Measurements from ENCODE around the gene ADA. TPM values are rescaled to one million over a fixed set of nuclear protein-coding genes. Genes with fewer than 3 reads are reported as not detected.

The ADA gene
- polyA plus RNA-seq, 4 donors: 4.3 to 135 (median 101) TPM

DNA sequence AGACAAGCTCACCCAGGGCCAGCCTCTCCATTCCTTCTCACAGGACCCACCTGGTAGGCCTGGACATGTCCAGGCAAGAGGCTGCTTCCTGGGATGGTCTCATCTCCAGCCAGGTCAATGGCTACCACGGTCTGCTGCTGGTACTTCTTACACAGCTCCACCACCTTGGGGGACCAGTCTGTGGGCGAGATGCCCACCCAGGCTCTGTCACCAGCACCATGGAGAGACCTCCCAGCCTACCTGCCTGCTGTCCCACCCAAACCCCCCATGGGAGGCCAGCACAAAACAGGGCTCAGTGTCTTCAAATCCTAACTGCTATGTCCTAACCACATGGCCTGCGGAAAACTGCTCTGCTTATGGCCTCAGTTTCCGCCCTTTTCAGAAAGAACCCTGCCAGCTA lies 27.3 kb downstream of the ADA start:
- H3K27me3 ChIP-seq (ENCODE audit: control insufficient read depth in 3 of 3, insufficient read depth in 3 of 3, low read length in 3 of 3): no peaks in the 10 kb centered on the region
- DNase-seq (no peak), FAIRE-seq (no peak)
- H3K4me3 ChIP-seq (ENCODE audit: low read depth in 1 of 3, low read length in 3 of 3): no peak overlapping the region
- H3K27ac ChIP-seq (ENCODE audit: low read depth in 1 of 3, low read length in 2 of 3): no peak overlapping the region
- no peaks in the 10 kb centered on the region for H3K4me1 ChIP-seq (ENCODE audit: control insufficient read depth in 3 of 3, insufficient read depth in 2 of 3, low read depth in 1 of 3, low read length in 2 of 3)
- 87 to 98% (median 94%) methylated on average over 4 of the region's 4 CpGs for WGBS, 3 donors
- H3K9me3 ChIP-seq (ENCODE audit: control insufficient read depth in 2 of 2, insufficient read depth in 1 of 2, low read depth in 1 of 2, low read length in 1 of 2): peaks cover 0 to 11% of the 10 kb centered on the region in 2 donors
- peaks cover 11 to 60% (median 22%) of the 10 kb centered on the region in 3 donors for H3K36me3 ChIP-seq (ENCODE audit: control insufficient read depth in 3 of 3, insufficient read depth in 2 of 3, low read depth in 1 of 3, low read length in 3 of 3)

GRCh38 chr20:44622501-44623270 lies 28.8 kb downstream of the ADA start:
- peaks cover 11 to 66% (median 20%) of the 10 kb centered on the region in 3 donors for H3K36me3 ChIP-seq (ENCODE audit: control insufficient read depth in 3 of 3, insufficient read depth in 2 of 3, low read depth in 1 of 3, low read length in 3 of 3)
- H3K9me3 ChIP-seq (ENCODE audit: control insufficient read depth in 2 of 2, insufficient read depth in 1 of 2, low read depth in 1 of 2, low read length in 1 of 2): peaks cover 0 to 11% of the 10 kb centered on the region in 2 donors
- H3K27me3 ChIP-seq (ENCODE audit: control insufficient read depth in 3 of 3, insufficient read depth in 3 of 3, low read length in 3 of 3): no peaks in the 10 kb centered on the region
- 93 to 96% (median 95%) methylated on average over 19 of the region's 19 CpGs for WGBS, 3 donors
- no peak overlapping the region for H3K4me3 ChIP-seq (ENCODE audit: low read depth in 1 of 3, low read length in 3 of 3)
- H3K27ac ChIP-seq (ENCODE audit: low read depth in 1 of 3, low read length in 2 of 3): no peak overlapping the region
- FAIRE-seq (no peak), DNase-seq (no peak)
- peaks cover 0 to 6% (median 0%) of the 10 kb centered on the region in 3 donors for H3K4me1 ChIP-seq (ENCODE audit: control insufficient read depth in 3 of 3, insufficient read depth in 2 of 3, low read depth in 1 of 3, low read length in 2 of 3)

DNA sequence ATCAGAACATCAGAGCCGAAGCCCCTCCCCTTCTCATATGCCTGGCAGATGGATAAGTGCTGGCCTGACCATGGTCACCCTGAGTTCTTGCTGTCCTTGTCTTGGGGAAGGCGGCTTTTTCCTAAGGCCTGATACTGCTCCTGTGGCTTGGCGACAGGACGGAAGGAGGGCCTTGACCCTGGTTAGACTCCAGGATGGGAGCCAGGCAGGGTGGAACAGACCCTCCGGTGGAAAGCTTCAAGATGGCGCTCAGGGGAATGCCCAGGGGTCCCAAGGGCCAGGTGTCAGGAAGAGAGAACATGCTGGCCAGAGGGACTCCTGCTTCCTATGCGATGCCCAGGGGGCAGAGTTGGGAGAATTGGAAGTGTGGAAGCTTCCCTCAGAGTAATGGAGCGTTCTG lies 29.6 kb downstream of the ADA start:
- H3K9me3 ChIP-seq (ENCODE audit: control insufficient read depth in 2 of 2, insufficient read depth in 1 of 2, low read depth in 1 of 2, low read length in 1 of 2): peaks cover 0 to 11% of the 10 kb centered on the region in 2 donors
- no peaks in the 10 kb centered on the region for H3K27me3 ChIP-seq (ENCODE audit: control insufficient read depth in 3 of 3, insufficient read depth in 3 of 3, low read length in 3 of 3)
- FAIRE-seq: no peak
- peaks cover 0 to 6% (median 0%) of the 10 kb centered on the region in 3 donors for H3K4me1 ChIP-seq (ENCODE audit: control insufficient read depth in 3 of 3, insufficient read depth in 2 of 3, low read depth in 1 of 3, low read length in 2 of 3)
- DNase-seq: no peak
- H3K36me3 ChIP-seq (ENCODE audit: control insufficient read depth in 3 of 3, insufficient read depth in 2 of 3, low read depth in 1 of 3, low read length in 3 of 3): peaks cover 13 to 73% (median 19%) of the 10 kb centered on the region in 3 donors
- no peak overlapping the region for H3K4me3 ChIP-seq (ENCODE audit: low read depth in 1 of 3, low read length in 3 of 3)
- WGBS, 3 donors: 97 to 100% (median 98%) methylated on average over 8 of the region's 8 CpGs
- H3K27ac ChIP-seq (ENCODE audit: low read depth in 1 of 3, low read length in 2 of 3): no peak overlapping the region

GRCh38 chr20:44621325-44621724 lies 30.2 kb downstream of the ADA start:
- DNase-seq (no peak), FAIRE-seq (no peak)
- Histone ChIP-seq H3K27ac (ENCODE audit: low read depth in 1 of 3, low read length in 2 of 3) (no peak overlapping the region), H3K27me3 (ENCODE audit: control insufficient read depth in 3 of 3, insufficient read depth in 3 of 3, low read length in 3 of 3) (no peaks in the 10 kb centered on the region), H3K9me3 (ENCODE audit: control insufficient read depth in 2 of 2, insufficient read depth in 1 of 2, low read depth in 1 of 2, low read length in 1 of 2) (peaks cover 0 to 11% of the 10 kb centered on the region in 2 donors), H3K4me1 (ENCODE audit: control insufficient read depth in 3 of 3, insufficient read depth in 2 of 3, low read depth in 1 of 3, low read length in 2 of 3) (peaks cover 0 to 6% (median 0%) of the 10 kb centered on the region in 3 donors), H3K36me3 (ENCODE audit: control insufficient read depth in 3 of 3, insufficient read depth in 2 of 3, low read depth in 1 of 3, low read length in 3 of 3) (peaks cover 14 to 73% (median 19%) of the 10 kb centered on the region in 3 donors), H3K4me3 (ENCODE audit: low read depth in 1 of 3, low read length in 3 of 3) (no peak overlapping the region)
- WGBS, 3 donors: 94 to 100% (median 95%) methylated on average over 2 to 5 of the region's 5 CpGs

- DNase-seq (no peak), FAIRE-seq (no peak)
- WGBS, 3 donors: 97 to 98% (median 98%) methylated on average over 5 of the region's 5 CpGs
- Histone ChIP-seq H3K36me3 (ENCODE audit: control insufficient read depth in 3 of 3, insufficient read depth in 2 of 3, low read depth in 1 of 3, low read length in 3 of 3) (peaks cover 15 to 80% (median 19%) of the 10 kb centered on the region in 3 donors), H3K4me3 (ENCODE audit: low read depth in 1 of 3, low read length in 3 of 3) (no peak overlapping the region), H3K27me3 (ENCODE audit: control insufficient read depth in 3 of 3, insufficient read depth in 3 of 3, low read length in 3 of 3) (no peaks in the 10 kb centered on the region), H3K9me3 (ENCODE audit: control insufficient read depth in 2 of 2, insufficient read depth in 1 of 2, low read depth in 1 of 2, low read length in 1 of 2) (peaks cover 0 to 11% of the 10 kb centered on the region in 2 donors), H3K4me1 (ENCODE audit: control insufficient read depth in 3 of 3, insufficient read depth in 2 of 3, low read depth in 1 of 3, low read length in 2 of 3) (peaks cover 0 to 6% (median 2%) of the 10 kb centered on the region in 3 donors), H3K27ac (ENCODE audit: low read depth in 1 of 3, low read length in 2 of 3) (no peak overlapping the region)
Observed at GRCh38 chr20:44620030-44620429, 31.5 kb downstream of the ADA start.

- FAIRE-seq: no peak
- Histone ChIP-seq H3K27me3 (ENCODE audit: control insufficient read depth in 3 of 3, insufficient read depth in 3 of 3, low read length in 3 of 3) (no peaks in the 10 kb centered on the region), H3K27ac (ENCODE audit: low read depth in 1 of 3, low read length in 2 of 3) (no peak overlapping the region), H3K4me1 (ENCODE audit: control insufficient read depth in 3 of 3, insufficient read depth in 2 of 3, low read depth in 1 of 3, low read length in 2 of 3) (peaks cover 0 to 6% (median 2%) of the 10 kb centered on the region in 3 donors), H3K4me3 (ENCODE audit: low read depth in 1 of 3, low read length in 3 of 3) (no peak overlapping the region), H3K9me3 (ENCODE audit: control insufficient read depth in 2 of 2, insufficient read depth in 1 of 2, low read depth in 1 of 2, low read length in 1 of 2) (peaks cover 0 to 11% of the 10 kb centered on the region in 2 donors), H3K36me3 (ENCODE audit: control insufficient read depth in 3 of 3, insufficient read depth in 2 of 3, low read depth in 1 of 3, low read length in 3 of 3) (peaks cover 15 to 85% (median 20%) of the 10 kb centered on the region in 3 donors)
- 95 to 97% (median 97%) methylated on average over 7 of the region's 7 CpGs for WGBS, 3 donors
- DNase-seq: no peak
Observed at GRCh38 chr20:44619294-44619693, 32.2 kb downstream of the ADA start.

- Histone ChIP-seq H3K36me3 (ENCODE audit: control insufficient read depth in 3 of 3, insufficient read depth in 2 of 3, low read depth in 1 of 3, low read length in 3 of 3) (peaks cover 15 to 86% (median 21%) of the 10 kb centered on the region in 3 donors), H3K4me1 (ENCODE audit: control insufficient read depth in 3 of 3, insufficient read depth in 2 of 3, low read depth in 1 of 3, low read length in 2 of 3) (peaks cover 0 to 6% (median 2%) of the 10 kb centered on the region in 3 donors), H3K4me3 (ENCODE audit: low read depth in 1 of 3, low read length in 3 of 3) (no peak overlapping the region), H3K9me3 (ENCODE audit: control insufficient read depth in 2 of 2, insufficient read depth in 1 of 2, low read depth in 1 of 2, low read length in 1 of 2) (peaks cover 0 to 10% of the 10 kb centered on the region in 2 donors), H3K27ac (ENCODE audit: low read depth in 1 of 3, low read length in 2 of 3) (peak overlapping the region in 2 of 3 donors; percentile 6 to 34), H3K27me3 (ENCODE audit: control insufficient read depth in 3 of 3, insufficient read depth in 3 of 3, low read length in 3 of 3) (no peaks in the 10 kb centered on the region)
- DNase-seq: peak in 1 of 2 donors; percentile 62
- WGBS, 3 donors: 26 to 56% (median 42%) methylated on average over 14 of the region's 14 CpGs
- FAIRE-seq: no peak
Observed at GRCh38 chr20:44618318-44618731, 33.2 kb downstream of the ADA start.

GRCh38 chr20:44616604-44616964 lies 34.9 kb downstream of the ADA start:
- DNase-seq (peak in 1 of 2 donors; percentile 47), FAIRE-seq (no peak)
- Histone ChIP-seq H3K4me1 (ENCODE audit: control insufficient read depth in 3 of 3, insufficient read depth in 2 of 3, low read depth in 1 of 3, low read length in 2 of 3) (peaks cover 0 to 6% (median 2%) of the 10 kb centered on the region in 3 donors), H3K27ac (ENCODE audit: low read depth in 1 of 3, low read length in 2 of 3) (peak overlapping the region in 1 of 3 donors; percentile 18), H3K4me3 (ENCODE audit: low read depth in 1 of 3, low read length in 3 of 3) (no peak overlapping the region), H3K36me3 (ENCODE audit: control insufficient read depth in 3 of 3, insufficient read depth in 2 of 3, low read depth in 1 of 3, low read length in 3 of 3) (peaks cover 12 to 73% (median 18%) of the 10 kb centered on the region in 3 donors), H3K27me3 (ENCODE audit: control insufficient read depth in 3 of 3, insufficient read depth in 3 of 3, low read length in 3 of 3) (no peaks in the 10 kb centered on the region), H3K9me3 (ENCODE audit: control insufficient read depth in 2 of 2, insufficient read depth in 1 of 2, low read depth in 1 of 2, low read length in 1 of 2) (no peaks in the 10 kb centered on the region)
- WGBS, 3 donors: 47 to 57% (median 53%) methylated on average over 14 of the region's 14 CpGs

All from small intestine (tissue), 7 donors.